Limb (tissue), 2 donors: ENCODE results near the gene DHX29.
A peak's percentile ranks its signal among the peaks of the same experiment; 100 is the strongest.

Experiments
- DNase-seq, 2 donors: peaks; one replicate each; pipeline ENCODE4 v3.0.0-alpha.2; 2016; ENCODE audit errors: extremely low spot score in 2 of 2

The DHX29 gene

GRCh38 chr5:55232271-55232984 lies 75.1 kb downstream of the DHX29 start:
- DNase-seq, result peak in 1 of 2 donors; percentile 68

DNA sequence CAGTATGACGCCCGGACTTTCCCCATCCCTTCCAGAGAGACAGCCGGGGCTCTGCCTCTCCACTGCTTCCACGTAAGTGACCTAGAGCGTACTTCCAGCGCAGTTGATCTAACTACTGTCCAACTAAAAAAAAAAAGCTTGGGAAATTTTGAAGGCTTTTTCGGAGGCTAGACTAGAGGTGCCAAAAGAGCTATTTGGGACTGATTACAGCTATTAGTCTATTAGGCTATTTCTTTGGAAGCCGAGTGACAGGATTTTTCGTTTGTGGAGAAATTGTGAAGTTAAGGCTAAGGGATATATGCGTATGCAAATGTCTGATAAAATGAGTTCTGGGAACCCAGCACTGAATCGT lies 75.6 kb downstream of the DHX29 start:
- DNase-seq, result no peak

DNA sequence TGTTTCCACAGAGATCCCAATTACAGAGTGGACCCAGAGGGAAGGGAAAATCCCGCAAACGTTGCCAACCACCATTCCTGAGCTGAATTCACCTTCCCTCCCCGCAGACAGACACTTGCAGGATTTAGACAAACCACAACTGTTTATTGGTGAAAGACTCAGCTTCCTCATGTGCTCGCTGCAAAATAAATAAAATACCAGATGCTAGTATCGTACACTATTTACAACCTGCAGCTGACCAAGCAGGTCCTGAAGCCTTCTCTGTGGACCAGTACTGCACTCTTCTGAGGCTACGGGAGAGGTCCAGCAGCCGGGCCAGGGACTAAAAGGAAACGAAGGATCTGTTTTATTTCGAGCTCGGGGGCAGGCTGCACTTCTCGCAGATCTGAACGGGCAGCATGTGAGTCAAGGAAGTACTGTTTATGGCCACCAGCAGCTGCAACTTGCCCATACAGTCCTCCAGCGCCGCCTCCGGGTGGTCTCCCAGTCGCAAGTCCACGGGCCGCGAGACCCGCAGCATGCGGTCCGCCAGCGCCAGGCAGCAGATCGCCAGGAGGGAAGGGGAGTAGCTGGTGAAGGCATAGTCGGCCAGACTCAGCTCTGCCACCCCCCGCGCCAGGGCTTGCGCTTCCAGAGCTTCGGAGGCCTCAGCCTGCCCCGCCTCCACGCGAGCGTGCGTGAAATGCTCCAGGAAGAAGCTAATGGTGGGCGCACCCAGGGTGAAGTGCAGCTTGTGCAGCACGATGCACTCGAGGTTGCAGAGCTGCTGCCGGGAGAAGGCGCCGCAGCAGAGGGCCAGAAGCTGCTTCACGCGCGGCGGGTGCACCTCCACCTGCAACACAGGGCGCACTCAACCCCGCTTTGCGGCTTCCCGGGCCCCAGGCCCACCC lies 76.2 kb downstream of the DHX29 start:
- DNase-seq, result peak in 1 of 2 donors; percentile 64

GRCh38 chr5:55230086-55230629 lies 77.3 kb downstream of the DHX29 start:
- DNase-seq, result no peak

GRCh38 chr5:55227664-55228430 lies 79.6 kb downstream of the DHX29 start:
- DNase-seq, result no peak

DNA sequence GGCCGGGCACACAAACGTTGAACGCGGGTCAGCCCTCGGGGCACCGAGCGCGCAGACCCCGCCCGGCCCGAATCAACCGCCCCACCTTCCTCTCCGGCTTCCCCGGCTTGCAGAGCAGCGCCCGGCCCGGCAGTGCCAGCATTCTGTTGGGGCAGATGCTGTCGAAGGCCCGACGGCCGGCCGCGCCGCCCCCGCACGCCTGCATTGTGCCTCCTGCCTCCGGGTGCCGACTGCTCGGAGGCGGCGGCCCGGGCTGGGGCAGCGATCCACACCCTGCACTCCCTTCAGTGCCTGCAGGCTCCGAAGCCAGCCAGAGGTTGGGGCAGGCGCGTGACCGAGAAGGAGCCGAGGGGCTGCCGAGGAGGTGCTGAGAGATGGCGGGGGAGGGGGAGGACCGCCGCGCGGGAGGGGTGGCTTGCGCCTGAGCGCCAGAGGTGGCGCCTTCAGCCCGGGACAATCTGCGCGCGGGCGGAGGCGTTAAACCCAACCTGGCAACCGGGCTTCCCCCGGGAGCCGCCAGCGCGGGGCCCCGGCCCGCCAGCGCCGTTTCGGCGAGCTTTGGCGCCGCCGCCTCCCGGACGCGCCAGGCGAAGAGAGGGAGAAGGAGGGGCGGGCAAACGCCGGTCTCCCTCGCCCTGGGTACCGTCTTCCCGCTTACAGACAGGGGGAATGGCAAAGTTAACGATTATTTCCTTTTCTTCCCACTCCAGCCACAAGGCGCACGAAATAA lies 80.4 kb downstream of the DHX29 start, which contains the start of gene MCIDAS:
Gene MCIDAS (minus strand): TSS at position 382 of the 730 bp plus-strand sequence. CDS start 177 bp downstream, at position 205.
- DNase-seq, result peak in 1 of 2 donors; percentile 68

DNA sequence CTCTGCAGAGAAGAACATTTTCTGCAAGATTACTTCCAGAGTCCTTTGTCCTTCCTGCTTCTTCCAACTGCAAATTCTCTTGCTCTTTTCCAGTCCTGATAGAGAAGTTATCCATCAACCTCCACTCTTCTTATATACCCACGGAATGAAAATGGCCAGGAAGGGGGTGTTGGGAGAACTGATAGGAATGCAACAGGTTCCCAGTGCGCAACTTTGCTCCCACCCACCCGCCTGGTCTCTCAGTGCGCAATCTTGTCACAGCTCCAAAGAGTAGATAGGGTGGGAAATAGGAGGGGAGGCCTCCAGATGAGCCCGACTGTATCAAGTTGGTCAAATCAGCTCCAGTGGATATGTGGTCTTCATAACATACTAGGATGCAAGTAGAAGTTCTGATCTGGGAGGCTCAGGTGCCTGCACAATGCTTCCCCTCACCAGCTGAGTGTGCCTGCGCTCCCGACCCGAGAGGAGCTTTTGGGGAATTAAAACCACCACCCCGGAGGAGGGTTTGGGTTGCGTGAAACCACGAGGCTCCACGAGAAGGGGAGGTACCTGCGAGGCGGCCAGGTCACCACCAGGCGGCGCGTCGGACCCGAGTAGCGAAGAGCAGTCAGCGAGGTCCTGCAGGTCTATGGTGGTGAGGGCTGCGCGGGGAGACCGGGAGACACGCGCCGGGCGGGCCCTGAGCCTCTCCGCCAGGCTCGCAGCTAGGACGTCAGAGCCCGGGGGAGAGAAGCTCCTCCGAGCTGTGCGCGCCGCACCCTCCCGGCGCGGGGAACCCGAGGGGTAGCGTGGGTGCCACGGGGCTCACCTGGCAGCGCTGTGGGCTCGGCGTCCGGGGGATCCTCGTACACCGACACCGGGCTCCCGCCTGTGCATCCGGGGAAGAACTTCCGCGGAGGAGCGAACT lies 81.2 kb downstream of the DHX29 start:
- DNase-seq, result peak in 1 of 2 donors; percentile 85

- no peak for DNase-seq
These were observed 82.1 kb downstream of the DHX29 start for GRCh38 chr5:55225346-55225745.

GRCh38 chr5:55223812-55224240 lies 83.7 kb downstream of the DHX29 start:
- DNase-seq, result no peak

GRCh38 chr5:55222985-55223811 lies 84.3 kb downstream of the DHX29 start:
- DNase-seq, result peak in 1 of 2 donors; percentile 66

DNA sequence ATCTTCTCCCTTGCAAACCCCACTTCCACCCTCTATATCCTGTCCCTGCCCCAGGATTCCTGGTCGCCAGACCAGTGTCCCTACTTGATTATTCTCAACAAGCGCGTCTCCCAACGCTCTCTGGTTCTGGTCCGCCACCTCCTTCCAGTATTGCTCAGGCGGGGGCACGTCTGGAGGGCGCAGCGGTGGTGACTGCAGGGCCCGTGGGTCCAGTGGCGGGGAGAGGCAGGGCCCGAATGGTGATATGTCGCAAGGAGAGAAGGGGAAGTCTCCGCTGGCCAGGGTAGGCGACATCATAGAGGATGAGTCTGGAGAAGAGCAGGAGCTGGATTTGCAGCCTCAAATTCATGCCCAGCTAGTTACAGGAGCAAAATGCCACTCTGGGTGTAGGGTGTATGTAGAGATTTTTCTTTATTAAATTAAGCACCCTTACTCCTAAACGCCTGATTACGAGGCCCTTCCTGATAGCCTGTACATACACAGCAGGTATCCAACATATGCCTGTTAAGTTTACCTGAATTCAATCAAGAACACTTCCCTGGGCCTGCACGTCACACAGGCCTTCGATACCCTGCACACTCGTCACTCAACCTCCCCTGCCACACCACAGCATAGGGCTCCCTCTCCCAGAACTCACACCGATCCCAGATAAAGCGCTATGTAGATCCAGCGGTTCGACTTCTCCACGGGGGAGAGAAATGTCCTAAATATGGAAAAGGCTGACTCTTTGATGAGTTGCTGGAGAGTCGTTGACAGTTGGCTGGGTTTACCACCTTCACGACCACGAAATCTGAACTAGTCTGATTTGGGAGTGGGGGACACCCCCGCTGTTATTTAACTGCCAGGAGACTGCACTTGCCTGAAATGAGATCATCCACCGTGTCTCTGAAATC lies 85.2 kb downstream of the DHX29 start:
- peak in 1 of 2 donors; percentile 40 for DNase-seq

DNA sequence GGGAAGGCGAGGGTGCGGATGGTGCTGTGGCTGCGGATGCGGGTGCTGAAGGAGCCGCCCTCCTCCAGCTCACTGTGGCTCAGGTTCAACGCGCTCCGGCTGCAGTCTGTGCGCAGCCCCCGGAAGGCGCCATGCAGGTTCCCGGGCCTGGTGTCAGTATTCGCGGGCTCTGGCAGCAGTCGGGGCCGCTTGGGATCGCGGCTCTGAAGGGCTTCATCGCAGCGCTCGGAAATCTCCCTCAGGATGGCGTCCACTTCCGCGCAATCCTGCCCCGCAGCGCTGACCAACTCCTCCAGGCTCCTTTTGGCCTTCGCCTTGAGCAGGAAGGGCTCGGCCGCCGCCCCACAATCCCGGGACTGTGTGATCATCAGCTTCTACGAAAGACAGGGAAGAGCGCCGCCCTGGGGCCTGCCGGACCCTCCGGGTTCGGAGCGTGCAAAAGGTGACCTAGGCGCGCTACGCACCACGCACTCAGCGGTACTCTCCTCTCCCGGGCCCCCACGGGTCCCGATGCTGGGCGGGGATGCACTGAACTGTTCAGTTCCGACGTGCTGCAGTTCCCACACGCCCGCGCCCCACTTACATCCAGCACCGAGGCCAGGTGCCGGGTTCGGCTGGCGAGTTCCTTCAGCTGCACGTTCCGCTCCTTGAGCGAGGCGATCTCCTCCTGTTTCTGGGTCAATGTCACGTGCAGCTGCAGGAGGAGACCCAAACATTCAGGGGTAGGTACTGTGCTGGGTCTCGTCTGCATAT lies 86.9 kb downstream of the DHX29 start:
- DNase-seq, result peak in 1 of 2 donors; percentile 44

DNA sequence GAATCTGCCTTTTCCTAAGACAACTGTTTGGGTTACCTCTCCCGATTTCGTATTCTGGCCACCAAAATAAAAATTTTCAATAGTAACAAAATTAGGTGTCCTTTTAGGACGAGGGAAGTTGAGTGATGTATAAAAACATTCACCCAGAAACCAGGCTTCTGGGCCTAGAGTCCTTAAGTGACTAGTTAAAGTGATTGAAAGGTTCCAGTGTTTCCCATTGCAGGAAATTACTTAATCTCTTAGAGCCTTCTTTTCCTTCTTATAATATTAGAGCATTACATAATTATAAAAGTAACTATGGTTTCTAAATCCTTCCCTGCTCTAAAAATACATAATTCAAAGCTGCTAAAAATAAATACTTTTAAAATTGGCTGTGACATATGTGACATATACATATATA lies 87.7 kb downstream of the DHX29 start:
- DNase-seq, result no peak

- peak in 1 of 2 donors; percentile 35 for DNase-seq
These were observed 88.5 kb downstream of the DHX29 start for GRCh38 chr5:55218967-55219366.

GRCh38 chr5:55211184-55211874 lies 96.2 kb downstream of the DHX29 start:
- DNase-seq, result no peak
